H1 (cell line): Measurements from ENCODE around the gene C16orf95. TPM values are rescaled to one million over a fixed set of nuclear protein-coding genes. Genes with fewer than 3 reads are reported as not detected.

Source experiments
- CHD1 ChIP-seq: IDR thresholded peaks from 2 replicates; pipeline ENCODE4 v1.6.1; 2012; ENCODE audit warnings: low read depth, low read length, improper control_type of control experiment
- EZH2 ChIP-seq: fragments of 200-600 bp; sonication (generic); IDR thresholded peaks from 2 replicates; pipeline ENCODE4 v1.7.1; 2012; ENCODE audit warnings: low read depth, mild to moderate bottlenecking, moderate library complexity, low read length, inconsistent platforms; ENCODE audit not compliant: severe bottlenecking
- JUND ChIP-seq: IDR thresholded peaks from 2 replicates; pipeline ENCODE4 v1.6.1; 2011; ENCODE audit warnings: mild to moderate bottlenecking, improper control_type of control experiment, low read length
- POU5F1 ChIP-seq: IDR thresholded peaks from 2 replicates; pipeline ENCODE4 v1.6.1; 2011; ENCODE audit warnings: low read depth, mild to moderate bottlenecking, low read length, moderate library complexity
- RNF2 ChIP-seq: fragments of 200-900, 300-1000 bp; sonication (generic); IDR thresholded peaks from 2 replicates; pipeline ENCODE4 v1.7.1; 2016; ENCODE audit warnings: borderline replicate concordance, low read depth, mild to moderate bottlenecking, antibody characterized with exemption, low read length; ENCODE audit not compliant: poor library complexity, severe bottlenecking; ENCODE audit errors: missing control alignments
- YY1 ChIP-seq: IDR thresholded peaks from 2 replicates; pipeline ENCODE4 v1.6.1; 2011; ENCODE audit warnings: low read depth, mild to moderate bottlenecking, low read length
- polyA plus RNA-seq, 7 experiments: library from polyadenylated mRNA; depleted of rRNA in 3 of 7; stranded (reverse) in 5 of 7; unstranded in 2 of 7; fragments of >200 nt in 5 of 7; fragments of 200-250 nt in 2 of 7; gene quantifications; 1 replicate in 5 of 7; 2 replicates in 1 of 7; 4 replicates in 1 of 7; pipeline versions ENCODE4 v1.2.1 to v1.2.3, GENCODE V29; 2011 to 2013; ENCODE audit warnings: missing spikeins in 2 of 7, mixed read lengths in 2 of 7
- total RNA-seq: library from RNA; stranded (reverse); fragmentation: NEBNext Ultra II Directional; extraction: Animal tissue kit (Norgen Biotek cat#: 25700); gene quantifications from 2 replicates; pipeline ENCODE4 v1.2.1, GENCODE V29; 2021
- TF ChIP-seq, protein P1 (sequence below): fragments of 300-600 bp; sonication (generic); IDR thresholded peaks from 2 replicates; pipeline ENCODE4 v1.7.1; 2012; ENCODE audit warnings: low read length, moderate library complexity, mild to moderate bottlenecking, inconsistent platforms; ENCODE audit not compliant: insufficient replicate concordance
- TF ChIP-seq, protein P2 (sequence below): IDR thresholded peaks from 2 replicates; pipeline ENCODE4 v1.6.1; 2012; ENCODE audit warnings: low read length, inconsistent platforms

The C16orf95 gene
- total and polyA plus RNA-seq, 2 of the 8 experiments (the other 6 are each of a cell fraction or from before 2014, with no cell fraction given) = 5.0 to 5.4 TPM

DNA sequence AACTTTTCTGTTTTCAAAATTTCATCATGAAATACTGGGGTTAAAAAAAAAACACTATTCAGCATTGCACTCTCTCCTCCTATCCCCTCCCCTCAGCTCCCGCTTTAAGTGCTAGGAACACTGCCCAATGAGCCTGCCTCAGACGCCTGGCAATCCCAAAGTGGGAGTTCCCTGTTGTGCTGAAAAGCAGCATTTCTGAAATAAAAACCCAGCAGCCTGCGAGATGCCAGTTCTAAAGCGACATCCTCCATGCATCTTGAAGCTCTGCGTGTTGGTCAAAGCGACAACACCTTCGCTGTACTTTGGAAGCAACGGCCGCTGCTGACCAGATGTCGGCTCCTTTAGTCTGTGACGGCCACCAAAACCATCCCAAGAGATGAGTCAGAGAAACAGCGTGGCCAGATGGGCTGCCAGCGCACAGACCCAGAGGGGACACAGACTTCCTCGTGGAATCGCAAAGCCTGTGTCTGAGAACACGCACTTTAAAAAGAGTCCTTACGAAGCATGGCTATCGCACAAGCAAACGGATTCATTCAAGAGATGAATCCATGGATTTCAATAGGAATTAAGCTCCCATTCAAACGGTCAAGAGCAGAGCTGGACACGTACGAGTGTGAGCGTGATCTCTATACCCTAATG, 33.6 kb upstream of the C16orf95 start (continued):
- TF ChIP-seq, protein P1, sequence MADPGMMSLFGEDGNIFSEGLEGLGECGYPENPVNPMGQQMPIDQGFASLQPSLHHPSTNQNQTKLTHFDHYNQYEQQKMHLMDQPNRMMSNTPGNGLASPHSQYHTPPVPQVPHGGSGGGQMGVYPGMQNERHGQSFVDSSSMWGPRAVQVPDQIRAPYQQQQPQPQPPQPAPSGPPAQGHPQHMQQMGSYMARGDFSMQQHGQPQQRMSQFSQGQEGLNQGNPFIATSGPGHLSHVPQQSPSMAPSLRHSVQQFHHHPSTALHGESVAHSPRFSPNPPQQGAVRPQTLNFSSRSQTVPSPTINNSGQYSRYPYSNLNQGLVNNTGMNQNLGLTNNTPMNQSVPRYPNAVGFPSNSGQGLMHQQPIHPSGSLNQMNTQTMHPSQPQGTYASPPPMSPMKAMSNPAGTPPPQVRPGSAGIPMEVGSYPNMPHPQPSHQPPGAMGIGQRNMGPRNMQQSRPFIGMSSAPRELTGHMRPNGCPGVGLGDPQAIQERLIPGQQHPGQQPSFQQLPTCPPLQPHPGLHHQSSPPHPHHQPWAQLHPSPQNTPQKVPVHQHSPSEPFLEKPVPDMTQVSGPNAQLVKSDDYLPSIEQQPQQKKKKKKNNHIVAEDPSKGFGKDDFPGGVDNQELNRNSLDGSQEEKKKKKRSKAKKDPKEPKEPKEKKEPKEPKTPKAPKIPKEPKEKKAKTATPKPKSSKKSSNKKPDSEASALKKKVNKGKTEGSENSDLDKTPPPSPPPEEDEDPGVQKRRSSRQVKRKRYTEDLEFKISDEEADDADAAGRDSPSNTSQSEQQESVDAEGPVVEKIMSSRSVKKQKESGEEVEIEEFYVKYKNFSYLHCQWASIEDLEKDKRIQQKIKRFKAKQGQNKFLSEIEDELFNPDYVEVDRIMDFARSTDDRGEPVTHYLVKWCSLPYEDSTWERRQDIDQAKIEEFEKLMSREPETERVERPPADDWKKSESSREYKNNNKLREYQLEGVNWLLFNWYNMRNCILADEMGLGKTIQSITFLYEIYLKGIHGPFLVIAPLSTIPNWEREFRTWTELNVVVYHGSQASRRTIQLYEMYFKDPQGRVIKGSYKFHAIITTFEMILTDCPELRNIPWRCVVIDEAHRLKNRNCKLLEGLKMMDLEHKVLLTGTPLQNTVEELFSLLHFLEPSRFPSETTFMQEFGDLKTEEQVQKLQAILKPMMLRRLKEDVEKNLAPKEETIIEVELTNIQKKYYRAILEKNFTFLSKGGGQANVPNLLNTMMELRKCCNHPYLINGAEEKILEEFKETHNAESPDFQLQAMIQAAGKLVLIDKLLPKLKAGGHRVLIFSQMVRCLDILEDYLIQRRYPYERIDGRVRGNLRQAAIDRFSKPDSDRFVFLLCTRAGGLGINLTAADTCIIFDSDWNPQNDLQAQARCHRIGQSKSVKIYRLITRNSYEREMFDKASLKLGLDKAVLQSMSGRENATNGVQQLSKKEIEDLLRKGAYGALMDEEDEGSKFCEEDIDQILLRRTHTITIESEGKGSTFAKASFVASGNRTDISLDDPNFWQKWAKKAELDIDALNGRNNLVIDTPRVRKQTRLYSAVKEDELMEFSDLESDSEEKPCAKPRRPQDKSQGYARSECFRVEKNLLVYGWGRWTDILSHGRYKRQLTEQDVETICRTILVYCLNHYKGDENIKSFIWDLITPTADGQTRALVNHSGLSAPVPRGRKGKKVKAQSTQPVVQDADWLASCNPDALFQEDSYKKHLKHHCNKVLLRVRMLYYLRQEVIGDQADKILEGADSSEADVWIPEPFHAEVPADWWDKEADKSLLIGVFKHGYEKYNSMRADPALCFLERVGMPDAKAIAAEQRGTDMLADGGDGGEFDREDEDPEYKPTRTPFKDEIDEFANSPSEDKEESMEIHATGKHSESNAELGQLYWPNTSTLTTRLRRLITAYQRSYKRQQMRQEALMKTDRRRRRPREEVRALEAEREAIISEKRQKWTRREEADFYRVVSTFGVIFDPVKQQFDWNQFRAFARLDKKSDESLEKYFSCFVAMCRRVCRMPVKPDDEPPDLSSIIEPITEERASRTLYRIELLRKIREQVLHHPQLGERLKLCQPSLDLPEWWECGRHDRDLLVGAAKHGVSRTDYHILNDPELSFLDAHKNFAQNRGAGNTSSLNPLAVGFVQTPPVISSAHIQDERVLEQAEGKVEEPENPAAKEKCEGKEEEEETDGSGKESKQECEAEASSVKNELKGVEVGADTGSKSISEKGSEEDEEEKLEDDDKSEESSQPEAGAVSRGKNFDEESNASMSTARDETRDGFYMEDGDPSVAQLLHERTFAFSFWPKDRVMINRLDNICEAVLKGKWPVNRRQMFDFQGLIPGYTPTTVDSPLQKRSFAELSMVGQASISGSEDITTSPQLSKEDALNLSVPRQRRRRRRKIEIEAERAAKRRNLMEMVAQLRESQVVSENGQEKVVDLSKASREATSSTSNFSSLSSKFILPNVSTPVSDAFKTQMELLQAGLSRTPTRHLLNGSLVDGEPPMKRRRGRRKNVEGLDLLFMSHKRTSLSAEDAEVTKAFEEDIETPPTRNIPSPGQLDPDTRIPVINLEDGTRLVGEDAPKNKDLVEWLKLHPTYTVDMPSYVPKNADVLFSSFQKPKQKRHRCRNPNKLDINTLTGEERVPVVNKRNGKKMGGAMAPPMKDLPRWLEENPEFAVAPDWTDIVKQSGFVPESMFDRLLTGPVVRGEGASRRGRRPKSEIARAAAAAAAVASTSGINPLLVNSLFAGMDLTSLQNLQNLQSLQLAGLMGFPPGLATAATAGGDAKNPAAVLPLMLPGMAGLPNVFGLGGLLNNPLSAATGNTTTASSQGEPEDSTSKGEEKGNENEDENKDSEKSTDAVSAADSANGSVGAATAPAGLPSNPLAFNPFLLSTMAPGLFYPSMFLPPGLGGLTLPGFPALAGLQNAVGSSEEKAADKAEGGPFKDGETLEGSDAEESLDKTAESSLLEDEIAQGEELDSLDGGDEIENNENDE = no peak
- TF ChIP-seq, protein P2, sequence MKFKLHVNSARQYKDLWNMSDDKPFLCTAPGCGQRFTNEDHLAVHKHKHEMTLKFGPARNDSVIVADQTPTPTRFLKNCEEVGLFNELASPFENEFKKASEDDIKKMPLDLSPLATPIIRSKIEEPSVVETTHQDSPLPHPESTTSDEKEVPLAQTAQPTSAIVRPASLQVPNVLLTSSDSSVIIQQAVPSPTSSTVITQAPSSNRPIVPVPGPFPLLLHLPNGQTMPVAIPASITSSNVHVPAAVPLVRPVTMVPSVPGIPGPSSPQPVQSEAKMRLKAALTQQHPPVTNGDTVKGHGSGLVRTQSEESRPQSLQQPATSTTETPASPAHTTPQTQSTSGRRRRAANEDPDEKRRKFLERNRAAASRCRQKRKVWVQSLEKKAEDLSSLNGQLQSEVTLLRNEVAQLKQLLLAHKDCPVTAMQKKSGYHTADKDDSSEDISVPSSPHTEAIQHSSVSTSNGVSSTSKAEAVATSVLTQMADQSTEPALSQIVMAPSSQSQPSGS = no peak
- no peak for TF ChIP-seq JUND
- TF ChIP-seq YY1 = no peak
- TF ChIP-seq CHD1 = no peak
- no peak for TF ChIP-seq RNF2
- TF ChIP-seq POU5F1 = no peak
- no peak for TF ChIP-seq EZH2
